Kidney (tissue), 14 donors: ENCODE data around the gene TPR. TPM values are rescaled to one million over a fixed set of nuclear protein-coding genes. Genes with fewer than 3 reads are reported as not detected.

Experiments
- DNase-seq, 5 donors: peaks; one replicate each; pipeline ENCODE4 v3.0.0-alpha.2; 2013 to 2020
- FAIRE-seq: peaks from 2 replicates; lab custom pipeline; 2012; peaks lifted over from hg19 to GRCh38; lab: Jason Lieb, UNC
- H3K27ac ChIP-seq, 2 donors: one replicate each; pipeline ENCODE4 v1.7.0; 2013; ENCODE audit warnings: low read depth in 2 of 2, low read length in 2 of 2, inconsistent platforms in 1 of 2
- H3K27me3 ChIP-seq: one replicate; pipeline ENCODE4 v1.7.1; 2013; ENCODE audit warnings: low read length, inconsistent platforms; ENCODE audit not compliant: control insufficient read depth, insufficient read depth
- H3K36me3 ChIP-seq, 3 donors: one replicate each; pipeline versions ENCODE4 v1.7.0 to v1.7.1; 2013; ENCODE audit warnings: low read length in 3 of 3, control low read depth in 1 of 3, inconsistent platforms in 1 of 3; ENCODE audit not compliant: insufficient read depth in 3 of 3, control insufficient read depth in 2 of 3
- H3K4me1 ChIP-seq, 3 donors: one replicate each; pipeline versions ENCODE4 v1.7.0 to v1.7.1; 2013; ENCODE audit warnings: low read length in 3 of 3, inconsistent platforms in 1 of 3, low read depth in 1 of 3; ENCODE audit not compliant: control insufficient read depth in 2 of 3, insufficient read depth in 2 of 3
- H3K4me3 ChIP-seq, 3 donors: one replicate each; pipeline versions ENCODE4 v1.7.0 to v1.8.1; 2013; ENCODE audit warnings: low read length in 3 of 3, control low read depth in 1 of 3, inconsistent platforms in 1 of 3
- H3K9ac ChIP-seq, 3 donors: one replicate each; pipeline versions ENCODE4 v1.7.0 to v1.7.1; 2013; ENCODE audit warnings: low read length in 3 of 3, control low read depth in 1 of 3, inconsistent platforms in 1 of 3
- H3K9me3 ChIP-seq, 3 donors: one replicate each; pipeline versions ENCODE4 v1.7.0 to v1.7.1; 2013; ENCODE audit warnings: low read length in 3 of 3, control low read depth in 1 of 3, inconsistent platforms in 1 of 3; ENCODE audit not compliant: control insufficient read depth in 2 of 3, insufficient read depth in 1 of 3
- intact Hi-C: fragments of 100-400 bp; cut with DNase I; formaldehyde crosslinking; loops from one replicate; pipeline ENCODE4 v1.11.1; 2022
- polyA plus RNA-seq: library from polyadenylated mRNA; stranded (reverse); fragments of 350-450 nt; fragmentation: Illumina TruSeq; extraction: RNeasy Lipid Tissue Mini Kit (QIAGEN cat#74804); gene quantifications from one replicate; pipeline ENCODE4 v1.2.3, GENCODE V29; 2014; ENCODE audit warnings: low read depth, low replicate concordance; ENCODE audit not compliant: insufficient read depth
- total RNA-seq: library from RNA; stranded (reverse); fragmentation: NEBNext Ultra II Directional; extraction: Animal tissue kit (Norgen Biotek cat#: 25700); gene quantifications from one replicate; pipeline ENCODE4 v1.2.1, GENCODE V29; 2021
- TF ChIP-seq, protein P1 (sequence below): IDR thresholded peaks from 3 replicates; pipeline ENCODE4 v1.5.1; 2012; ENCODE audit warnings: mild to moderate bottlenecking, moderate library complexity, borderline replicate concordance; ENCODE audit not compliant: insufficient read depth; ENCODE audit errors: extremely low read depth
- donor health status: control.
- donor health status: control.
- donor health status: control.
- donor health status: control.
- donor health status: control.
- donor health status: DM: yes; HTN: yes; CAD: no.
- donor health status: Normal renal cell carcinoma (clear cell type).

Gene TPR
- total and polyA plus RNA-seq, 2 donors from 2014 or later = 27.4 to 89.9 TPM

DNA sequence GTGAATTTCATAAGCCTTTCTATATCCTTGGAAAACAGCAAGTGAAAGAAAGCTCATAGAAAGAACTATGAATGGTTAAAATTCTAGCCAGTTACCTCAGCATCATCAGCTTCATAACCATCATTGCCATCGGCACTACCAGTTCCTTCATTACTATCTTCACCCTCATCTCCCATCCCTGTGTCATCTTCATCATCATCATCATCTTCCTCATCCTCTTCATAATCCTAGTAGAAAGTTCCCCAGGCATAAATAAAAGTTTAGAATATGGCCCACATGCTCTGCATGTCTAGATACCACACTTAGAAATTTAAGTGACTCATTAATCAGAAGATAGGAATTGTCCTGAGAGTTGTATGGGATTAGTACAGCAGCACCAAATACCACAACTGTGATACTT is 49.0 kb downstream of the TPR start:
- DNase-seq (no peak), FAIRE-seq (no peak)
- H3K27me3 ChIP-seq = no peaks in the 10 kb centered on the region
- H3K36me3 ChIP-seq = peaks cover 9 to 45% (median 28%) of the 10 kb centered on the region in 3 donors
- H3K27ac ChIP-seq = no peak overlapping the region
- H3K9me3 ChIP-seq = no peaks in the 10 kb centered on the region
- intact Hi-C loops = no loop called here
- no peak overlapping the region for H3K9ac ChIP-seq
- TF ChIP-seq, protein P1, sequence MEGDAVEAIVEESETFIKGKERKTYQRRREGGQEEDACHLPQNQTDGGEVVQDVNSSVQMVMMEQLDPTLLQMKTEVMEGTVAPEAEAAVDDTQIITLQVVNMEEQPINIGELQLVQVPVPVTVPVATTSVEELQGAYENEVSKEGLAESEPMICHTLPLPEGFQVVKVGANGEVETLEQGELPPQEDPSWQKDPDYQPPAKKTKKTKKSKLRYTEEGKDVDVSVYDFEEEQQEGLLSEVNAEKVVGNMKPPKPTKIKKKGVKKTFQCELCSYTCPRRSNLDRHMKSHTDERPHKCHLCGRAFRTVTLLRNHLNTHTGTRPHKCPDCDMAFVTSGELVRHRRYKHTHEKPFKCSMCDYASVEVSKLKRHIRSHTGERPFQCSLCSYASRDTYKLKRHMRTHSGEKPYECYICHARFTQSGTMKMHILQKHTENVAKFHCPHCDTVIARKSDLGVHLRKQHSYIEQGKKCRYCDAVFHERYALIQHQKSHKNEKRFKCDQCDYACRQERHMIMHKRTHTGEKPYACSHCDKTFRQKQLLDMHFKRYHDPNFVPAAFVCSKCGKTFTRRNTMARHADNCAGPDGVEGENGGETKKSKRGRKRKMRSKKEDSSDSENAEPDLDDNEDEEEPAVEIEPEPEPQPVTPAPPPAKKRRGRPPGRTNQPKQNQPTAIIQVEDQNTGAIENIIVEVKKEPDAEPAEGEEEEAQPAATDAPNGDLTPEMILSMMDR = no peak
- no peaks in the 10 kb centered on the region for H3K4me1 ChIP-seq
- no peak overlapping the region for H3K4me3 ChIP-seq

- H3K27me3 ChIP-seq = no peaks in the 10 kb centered on the region
- peaks cover 9 to 45% (median 28%) of the 10 kb centered on the region in 3 donors for H3K36me3 ChIP-seq
- H3K4me1 ChIP-seq = no peaks in the 10 kb centered on the region
- DNase-seq (no peak), FAIRE-seq (no peak)
- H3K9me3 ChIP-seq = no peaks in the 10 kb centered on the region
- TF ChIP-seq, protein P1 = no peak
- H3K9ac ChIP-seq = no peak overlapping the region
- no peak overlapping the region for H3K27ac ChIP-seq
- H3K4me3 ChIP-seq = no peak overlapping the region
- intact Hi-C loops = no loop called here
These were observed 49.8 kb downstream of the TPR start for GRCh38 chr1:186325239-186325638.

GRCh38 chr1:186323865-186324264 is 51.2 kb downstream of the TPR start:
- H3K4me3 ChIP-seq = no peak overlapping the region
- H3K27me3 ChIP-seq = no peaks in the 10 kb centered on the region
- no peaks in the 10 kb centered on the region for H3K9me3 ChIP-seq
- DNase-seq (no peak), FAIRE-seq (no peak)
- no peaks in the 10 kb centered on the region for H3K4me1 ChIP-seq
- no peak overlapping the region for H3K27ac ChIP-seq
- H3K36me3 ChIP-seq = peaks cover 13 to 54% (median 35%) of the 10 kb centered on the region in 3 donors
- TF ChIP-seq, protein P1 = no peak
- intact Hi-C loops = no loop called here
- no peak overlapping the region for H3K9ac ChIP-seq

GRCh38 chr1:186315570-186315969 is 59.5 kb downstream of the TPR start:
- Histone ChIP-seq H3K9ac (no peak overlapping the region), H3K27ac (no peak overlapping the region), H3K27me3 (no peaks in the 10 kb centered on the region), H3K4me1 (no peaks in the 10 kb centered on the region), H3K9me3 (no peaks in the 10 kb centered on the region), H3K4me3 (no peak overlapping the region), H3K36me3 (peaks cover 11 to 47% (median 39%) of the 10 kb centered on the region in 3 donors)
- TF ChIP-seq, protein P1 = no peak
- DNase-seq (no peak), FAIRE-seq (no peak)
- intact Hi-C loops = no loop called here
